HG03159 (cell line): ENCODE measurements around the gene GMPPA.

Experiments used
- ATAC-seq: cut with Tn5 transposase; IDR thresholded peaks from one replicate; pipeline ENCODE4 v1.9.1; 2021; ENCODE audit warnings: mild to moderate bottlenecking, moderate library complexity; ENCODE audit not compliant: unreplicated experiment

The GMPPA gene

DNA sequence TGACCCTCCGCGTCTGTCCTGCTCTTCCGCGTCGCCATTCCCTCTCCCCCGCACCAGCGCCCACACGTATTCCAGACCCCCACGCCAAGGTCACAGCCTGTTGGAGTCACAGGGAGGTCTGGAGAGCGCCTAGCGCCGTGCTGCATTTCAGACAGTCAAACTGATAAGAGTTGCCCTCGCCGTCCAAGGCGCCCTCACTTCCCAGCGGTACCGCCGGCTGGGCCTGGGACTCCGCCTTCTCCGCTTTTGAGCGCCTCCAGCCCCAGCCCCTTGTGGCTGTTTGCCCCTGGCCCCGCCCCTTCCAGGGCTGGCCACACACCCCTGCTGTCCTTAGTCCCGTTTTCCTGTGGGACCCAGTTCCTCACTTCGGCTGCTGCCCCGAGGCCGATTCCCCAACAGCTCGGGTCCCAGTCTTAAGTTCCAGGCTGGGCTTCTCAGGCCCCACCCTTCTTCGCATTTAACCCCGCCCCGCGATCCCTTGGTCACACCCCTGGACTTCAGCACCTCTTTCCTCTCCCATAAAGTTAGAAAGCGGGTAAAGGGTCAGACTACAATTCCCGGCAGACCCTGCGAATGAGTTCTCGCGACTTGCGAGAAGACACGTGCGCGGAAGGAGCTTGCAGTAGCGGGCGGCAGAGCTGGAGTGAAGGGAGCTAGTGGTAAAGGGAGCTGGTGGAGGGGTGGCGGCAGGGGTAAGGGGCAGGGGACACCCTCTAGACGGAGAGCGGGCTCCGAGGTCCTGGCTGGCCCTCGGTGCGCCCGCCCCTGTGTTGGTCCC, at the start of gene GMPPA:
TSS of gene GMPPA (plus strand) at position 612 of the 778 bp plus-strand sequence. CDS start 1,085 bp downstream, outside the sequence.
- peak; percentile 96 for ATAC-seq

DNA sequence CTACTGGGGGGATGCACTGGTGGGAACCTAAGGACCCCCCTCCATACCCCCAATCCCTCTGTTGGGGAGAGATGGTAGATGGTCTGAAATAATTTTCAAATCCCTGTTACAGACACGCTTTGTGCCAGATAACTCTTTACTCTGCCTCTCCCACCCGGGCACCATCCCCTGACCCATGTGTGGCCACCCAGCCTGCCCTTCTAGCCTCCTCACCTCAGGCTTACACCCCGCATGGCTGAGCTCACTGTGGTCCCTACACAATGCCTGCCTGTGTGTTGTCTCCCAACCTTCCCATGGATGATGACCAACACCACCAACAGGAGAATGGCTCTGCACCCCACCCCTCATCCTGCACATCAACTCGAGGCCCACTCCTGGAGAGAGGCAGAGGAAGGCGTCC, 49.1 kb upstream of the GMPPA start:
- ATAC-seq, result no peak

GRCh38 chr2:219451661-219452360, 46.9 kb upstream of the GMPPA start:
- ATAC-seq, result no peak

DNA sequence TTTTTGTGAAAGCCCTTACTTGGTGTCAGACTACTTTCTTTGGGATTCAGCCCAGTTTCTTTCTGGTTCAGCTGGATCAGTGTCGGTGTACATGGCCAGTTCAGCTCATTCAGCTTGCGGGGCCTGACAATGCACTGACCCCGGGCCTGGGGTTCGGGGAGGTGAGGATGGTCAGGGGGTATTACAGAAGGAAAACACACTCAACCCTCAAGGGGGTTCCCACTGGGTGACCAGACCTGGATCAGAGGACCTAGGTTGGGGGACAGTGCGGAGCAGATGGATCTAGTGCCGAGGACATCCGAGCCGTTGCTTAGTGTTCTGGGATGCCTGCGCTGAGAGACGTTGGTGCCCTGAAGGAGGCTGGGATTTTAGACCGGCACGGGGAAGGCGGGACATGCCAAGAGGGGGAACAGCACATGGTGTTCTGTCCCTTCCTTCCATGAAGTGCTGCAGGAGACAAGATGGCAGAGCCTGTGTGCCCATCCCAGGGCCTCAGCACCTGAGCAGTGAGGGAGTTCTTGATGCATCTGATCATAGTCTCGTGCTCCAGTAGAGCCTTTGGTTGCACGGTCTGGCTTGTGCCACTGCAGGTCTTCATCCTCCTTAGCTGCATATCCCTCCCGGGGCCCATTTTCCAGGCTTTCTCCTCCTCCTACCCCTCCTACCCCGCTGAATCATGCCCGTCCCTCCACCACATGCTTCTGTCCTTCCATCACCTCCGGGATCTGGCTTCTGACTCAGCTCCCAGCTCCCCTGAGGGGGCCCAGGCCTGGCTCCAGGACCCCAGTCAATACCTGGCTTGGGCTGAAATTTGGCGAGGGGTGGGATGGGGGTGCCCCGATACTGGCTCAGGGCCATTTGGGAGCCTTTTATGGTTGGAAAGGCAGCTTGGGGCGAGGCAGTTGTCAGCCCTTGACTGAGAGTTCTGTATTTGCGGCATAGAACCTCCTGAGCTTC, 46.1 kb upstream of the GMPPA start:
- ATAC-seq, result no peak

DNA sequence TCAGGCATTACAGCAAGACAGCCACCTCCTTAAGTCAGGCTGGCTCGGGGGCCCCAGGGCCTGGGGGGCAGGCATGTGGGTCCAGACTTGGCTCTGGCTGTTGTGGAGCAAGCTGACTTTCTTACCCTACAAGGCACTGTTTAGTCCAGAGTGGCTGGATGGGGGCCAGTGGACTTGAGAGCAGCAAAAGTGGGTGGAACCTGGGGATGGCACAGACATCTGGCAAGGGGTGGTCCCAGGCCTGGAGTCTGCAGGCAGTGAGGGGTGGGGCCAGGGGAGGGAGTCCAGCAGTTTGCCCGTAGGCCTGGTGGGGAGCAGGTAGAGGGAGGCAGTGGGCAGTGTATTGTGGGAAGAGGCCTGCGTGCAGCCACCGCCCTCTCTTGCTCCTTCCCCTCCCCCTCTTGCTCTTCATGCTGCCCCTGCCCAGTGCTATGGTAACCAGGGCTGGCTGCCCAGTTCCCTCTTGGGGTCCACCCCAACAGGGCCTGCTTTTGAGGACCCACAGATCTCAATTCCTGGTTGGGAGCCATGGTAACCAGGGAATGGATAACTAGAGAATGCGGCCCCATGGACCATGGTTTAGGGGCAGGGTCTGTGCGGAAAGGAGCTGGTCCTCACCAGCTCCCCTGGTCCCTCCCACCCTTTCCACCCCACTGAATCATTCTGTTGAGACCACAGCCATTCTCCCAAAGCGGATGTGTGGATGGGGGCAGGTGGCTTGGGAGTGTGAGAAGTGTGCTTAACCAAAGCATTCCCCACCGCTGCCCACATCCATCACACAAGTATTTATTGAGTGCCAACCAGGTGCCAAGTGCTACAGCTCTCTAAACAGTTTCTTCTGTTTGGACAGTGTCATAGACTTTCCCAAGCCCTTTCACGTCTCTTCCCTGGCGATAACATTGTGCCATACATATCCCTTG, 44.8 kb upstream of the GMPPA start:
- no peak for ATAC-seq

DNA sequence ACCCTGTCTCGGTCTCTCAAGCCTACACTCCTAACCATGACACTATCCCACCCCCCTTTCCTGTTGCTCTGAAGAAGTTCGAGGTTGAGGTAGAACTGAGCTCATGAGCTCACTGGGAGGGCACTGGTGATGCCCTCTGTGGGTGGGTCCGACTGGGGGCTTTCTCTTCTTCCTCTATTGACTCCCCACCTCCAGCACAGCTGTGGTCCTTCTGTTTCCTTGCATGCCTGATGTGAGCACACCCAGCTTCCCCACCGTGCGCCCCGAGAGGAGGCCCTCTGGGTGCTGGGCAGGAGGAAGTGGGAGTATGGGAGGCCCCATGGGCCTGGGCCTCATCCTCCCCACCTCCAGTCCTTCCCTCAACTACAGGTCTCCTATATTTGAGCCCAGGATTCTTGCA, 43.1 kb upstream of the GMPPA start:
- no peak for ATAC-seq

DNA sequence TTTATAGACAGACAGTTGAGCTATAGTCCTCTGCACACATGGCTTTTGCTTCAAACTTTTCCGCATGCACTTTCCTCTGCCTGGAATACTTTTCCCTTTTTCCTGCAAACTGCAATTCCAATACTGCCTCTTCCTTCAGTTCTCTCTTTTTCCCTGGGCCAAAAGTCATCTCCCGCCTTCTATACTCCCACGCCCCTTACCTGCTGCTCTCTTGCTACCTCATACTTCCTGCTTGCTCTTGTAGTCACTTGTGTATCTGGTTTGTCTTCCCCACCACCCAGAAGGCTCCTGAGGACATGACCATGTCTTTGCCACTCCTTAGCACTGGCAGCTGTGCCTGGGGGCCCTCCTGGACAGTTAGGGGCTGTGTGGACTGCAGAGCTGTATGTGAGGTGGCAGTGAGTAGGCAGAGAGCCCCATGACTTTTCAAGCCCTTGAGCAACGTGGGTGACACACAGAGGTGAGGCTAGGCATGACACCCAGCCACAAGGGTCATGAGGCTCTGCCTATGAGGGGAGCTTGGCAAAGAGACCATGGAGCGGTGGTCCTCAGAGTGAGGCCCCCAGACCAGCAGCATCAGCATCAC, 40.8 kb upstream of the GMPPA start:
- ATAC-seq, result no peak

DNA sequence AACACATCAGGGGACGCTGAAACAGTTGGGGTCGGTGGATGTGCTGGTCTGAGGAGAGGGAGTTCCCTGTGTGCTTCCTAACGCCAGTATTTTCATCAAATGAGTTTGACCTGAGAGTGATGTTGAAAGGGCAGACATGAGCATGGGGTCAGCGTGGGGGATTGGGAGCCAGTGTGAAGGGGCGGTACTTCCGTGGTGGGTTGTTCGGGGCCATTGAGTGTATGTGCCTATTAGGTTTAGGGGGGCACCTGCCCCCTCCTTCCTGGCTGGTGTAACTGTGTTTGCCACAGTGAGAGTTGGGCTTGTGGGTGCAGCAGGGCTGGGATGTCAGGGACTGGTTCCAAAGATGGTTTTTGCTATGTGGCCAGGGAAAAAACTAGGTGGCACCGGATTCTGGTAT, 39.7 kb upstream of the GMPPA start:
- ATAC-seq, result no peak

GRCh38 chr2:219459460-219460311, 39.0 kb upstream of the GMPPA start:
- peak; percentile 63 for ATAC-seq

- ATAC-seq, result no peak
Measured at GRCh38 chr2:219460424-219460926, 38.2 kb upstream of the GMPPA start.

- ATAC-seq, result no peak
Measured at GRCh38 chr2:219461047-219461514, 37.6 kb upstream of the GMPPA start.

DNA sequence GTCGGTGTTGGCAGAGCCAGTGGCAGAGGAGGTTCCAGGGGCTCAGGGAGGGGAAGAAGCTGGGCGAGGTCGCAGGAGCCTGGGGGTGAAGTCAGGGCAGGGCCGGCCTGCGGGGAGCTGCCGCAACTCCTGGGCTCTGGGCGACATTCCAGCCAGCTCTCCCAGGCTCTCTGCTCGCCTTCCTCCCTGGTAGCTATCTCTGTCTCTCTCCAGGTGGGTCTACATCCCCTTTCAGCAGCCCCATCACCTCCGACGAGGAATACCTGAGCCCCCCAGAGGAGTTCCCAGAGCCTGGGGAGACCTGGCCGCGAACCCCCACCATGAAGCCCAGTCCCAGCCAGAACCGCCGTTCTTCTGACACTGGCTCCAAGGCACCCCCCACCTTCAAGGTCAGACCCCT, 37.0 kb upstream of the GMPPA start:
- no peak for ATAC-seq

- no peak for ATAC-seq
Measured at GRCh38 chr2:219462349-219462748, 36.3 kb upstream of the GMPPA start.

- no peak for ATAC-seq
Measured at GRCh38 chr2:219464286-219465032, 34.2 kb upstream of the GMPPA start.

GRCh38 chr2:219465659-219466561, 32.8 kb upstream of the GMPPA start:
- no peak for ATAC-seq

GRCh38 chr2:219466816-219467735, 31.6 kb upstream of the GMPPA start:
- no peak for ATAC-seq
